Panc1 (cell line): ENCODE data around the gene RBP5. TPM values are rescaled to one million over a fixed set of nuclear protein-coding genes. Genes with fewer than 3 reads are reported as not detected.

Experiments
- ATAC-seq: fragments of 200-7000 bp; cut with Tn5 transposase; 2 replicates; pipeline ENCODE4 v1.9.1; 2020; ENCODE audit warnings: mild to moderate bottlenecking, moderate library complexity
- BruUV-seq: library from RNA; stranded (reverse); fragments of 400-500 nt; replicated peaks from 2 replicates; lab custom pipeline; 2021; lab: Mats Ljungman, UMichigan
- CTCF ChIA-PET: fragments of 300-600 bp; sonication (Branson Sonifier 250); formaldehyde crosslinking; loops from one replicate; lab custom pipeline; 2022; ENCODE audit warnings: antibody characterized with exemption; lab: Charles Lee
- POLR2A ChIA-PET: fragments of 300-600 bp; sonication (Branson Sonifier 250); formaldehyde crosslinking; loops from one replicate; lab custom pipeline; 2022; ENCODE audit warnings: antibody characterized with exemption; lab: Charles Lee
- DNase-seq: peaks from one replicate; pipeline ENCODE4 v3.0.0-alpha.2; 2010; ENCODE audit warnings: low read depth, low spot score
- H3K27ac ChIP-seq: 2 replicates; pipeline ENCODE4 v1.5.1; 2011; ENCODE audit warnings: mild to moderate bottlenecking, low read length, inconsistent platforms
- H3K27me3 ChIP-seq: fragments of 200-500 bp; sonication (Bioruptor generic); 2 replicates; pipeline ENCODE4 v1.6.0; 2014; ENCODE audit warnings: low read length, inconsistent platforms; ENCODE audit not compliant: control insufficient read depth, insufficient read depth
- H3K36me3 ChIP-seq: fragments of 200-500 bp; sonication (Bioruptor generic); 2 replicates; pipeline ENCODE4 v1.5.1; 2014; ENCODE audit warnings: inconsistent platforms, mild to moderate bottlenecking, low read length, moderate library complexity; ENCODE audit not compliant: control insufficient read depth, insufficient read depth
- H3K4me1 ChIP-seq: 2 replicates; pipeline ENCODE4 v1.5.1; 2011; ENCODE audit warnings: inconsistent platforms, mild to moderate bottlenecking, low read length, moderate library complexity; ENCODE audit not compliant: control insufficient read depth, insufficient read depth
- H3K4me3 ChIP-seq, 2 experiments: 2 replicates each; pipeline ENCODE4 v1.5.1; 2011 to 2012; ENCODE audit warnings: low read depth in 2 of 2, low read length in 2 of 2, mild to moderate bottlenecking in 2 of 2, inconsistent platforms in 1 of 2, moderate library complexity in 1 of 2
- H3K9me3 ChIP-seq: fragments of 200-500 bp; sonication (Bioruptor generic); 2 replicates; pipeline ENCODE4 v1.5.1; 2014; ENCODE audit warnings: low read depth, mild to moderate bottlenecking, inconsistent platforms, low read length, moderate library complexity; ENCODE audit not compliant: control insufficient read depth, insufficient read depth
- CTCF ChIP-seq: fragments of 450-650 bp; IDR thresholded peaks from 2 replicates; pipeline ENCODE4 v1.5.1; 2017; ENCODE audit warnings: mild to moderate bottlenecking
- POLR2AphosphoS5 ChIP-seq: IDR thresholded peaks from 2 replicates; pipeline ENCODE4 v1.6.1; 2012; ENCODE audit warnings: mild to moderate bottlenecking, low read depth, low read length, moderate library complexity
- REST ChIP-seq, 2 experiments: IDR thresholded peaks; 2 replicates each; pipeline ENCODE4 v1.6.1; 2011 to 2012; ENCODE audit warnings: low read depth in 2 of 2, control low read depth in 1 of 2, low read length in 1 of 2, mild to moderate bottlenecking in 1 of 2, moderate library complexity in 1 of 2; ENCODE audit not compliant: insufficient read depth in 1 of 2
- SIN3A ChIP-seq: IDR thresholded peaks from 2 replicates; pipeline ENCODE4 v1.6.1; 2012; ENCODE audit warnings: low read depth, mild to moderate bottlenecking, low read length, moderate library complexity, borderline replicate concordance; ENCODE audit not compliant: insufficient read depth
- TCF7L2 ChIP-seq: IDR thresholded peaks from 2 replicates; pipeline ENCODE4 v1.6.1; 2011; ENCODE audit warnings: mild to moderate bottlenecking, low read depth, low read length, inconsistent platforms
- in situ Hi-C: cut with HindIII; loops from 2 replicates; pipeline ENCODE4 v1.10.0; 2016; ENCODE audit warnings: low sequenced_read_pairs, low pct_unique_long_range_greater_than_20kb
- intact Hi-C: fragments of 100-400 bp; cut with micrococcal nuclease; formaldehyde crosslinking; loops from one replicate; pipeline ENCODE4 v1.10.0; 2022; ENCODE audit not compliant: unreplicated experiment
- total RNA-seq: library from RNA; stranded (reverse); gene quantifications from one replicate; pipeline ENCODE4 v1.2.1, GENCODE V29; 2021; ENCODE audit not compliant: unreplicated experiment

RBP5 gene
- total RNA-seq, 1 experiment from 2014 or later = not detected

- ChIA-PET CTCF (interaction anchor here (1.0 kb wide), 1 partner anchor 33 kb away, joined by 4 read pairs; no protein-coding TSS in a partner anchor), POLR2A (no interaction called here)
- H3K4me1 ChIP-seq = no peaks in the 10 kb centered on the region
- ATAC-seq (no peak), DNase-seq (no peak)
- no peaks in the 10 kb centered on the region for H3K27me3 ChIP-seq
- H3K4me3 ChIP-seq = no peak overlapping the region
- no peak overlapping the region for H3K27ac ChIP-seq
- intact Hi-C loops (no loop called here), in situ Hi-C loops (no loop called here)
- TF ChIP-seq POLR2AphosphoS5 (no peak), TCF7L2 (no peak), SIN3A (no peak)
- no TSS peak for BruUV-seq
- no peaks in the 10 kb centered on the region for H3K36me3 ChIP-seq
- no peaks in the 10 kb centered on the region for H3K9me3 ChIP-seq
These were observed 53.2 kb downstream of the RBP5 start for GRCh38 chr12:7075518-7075917.

GRCh38 chr12:7073946-7074345 is 54.7 kb downstream of the RBP5 start:
- Histone ChIP-seq H3K4me3 (no peak overlapping the region), H3K9me3 (no peaks in the 10 kb centered on the region), H3K36me3 (no peaks in the 10 kb centered on the region), H3K27ac (no peak overlapping the region), H3K4me1 (no peaks in the 10 kb centered on the region), H3K27me3 (no peaks in the 10 kb centered on the region)
- in situ Hi-C loops (no loop called here), intact Hi-C loops (no loop called here)
- TF ChIP-seq TCF7L2 (no peak), CTCF (no peak), REST (IDR thresholded peaks at IDR 0.05; ENCODE audit: insufficient read depth in 1 of 2, low read depth in 2 of 2, low read length in 1 of 2) (no peak)
- DNase-seq = no peak
- ATAC-seq = no peak
- ChIA-PET POLR2A (no interaction called here), CTCF (no interaction called here)
- no TSS peak for BruUV-seq

Other genes starting within 250 kb of the RBP5 start
- gene LRRC23, start 224.1 kb downstream of the RBP5 start, total RNA-seq = 6.5 TPM
- 33.5 TPM for gene ENO2, start 214.3 kb downstream of the RBP5 start, total RNA-seq
- gene ATN1, start 200.9 kb downstream of the RBP5 start, total RNA-seq = 82.3 TPM
- not detected for gene RNU7-1, start 185.1 kb downstream of the RBP5 start, total RNA-seq
- 126 TPM for gene C12orf57, start 184.9 kb downstream of the RBP5 start, total RNA-seq
- gene PTPN6, start 177.5 kb downstream of the RBP5 start, total RNA-seq = 13.7 TPM
- gene PHB2, start 158.2 kb downstream of the RBP5 start, total RNA-seq = 138 TPM
- 54.9 TPM for gene EMG1, start 158.0 kb downstream of the RBP5 start, total RNA-seq
- gene LPCAT3, start 110.4 kb downstream of the RBP5 start, total RNA-seq = 54.3 TPM
- 1.8 TPM for gene C1S, start 68.2 kb downstream of the RBP5 start, total RNA-seq
- gene C1R, start 36.4 kb downstream of the RBP5 start, total RNA-seq = 1.3 TPM
- 10.7 TPM for gene C1RL, start 19.7 kb downstream of the RBP5 start, total RNA-seq
- 5.9 TPM for gene CLSTN3, start 1.5 kb upstream of the RBP5 start, total RNA-seq
- 26.9 TPM for gene PEX5, start 60.8 kb upstream of the RBP5 start, total RNA-seq
- not detected for gene ACSM4, start 175.2 kb upstream of the RBP5 start, total RNA-seq